BLaER1 treated with 17β-estradiol and CSF1 and Interleukin-3, amounts not matched to agents 10 nM and 100 nM (cell line): Measurements from ENCODE around the gene SORBS2.

Experiments
- H3K27ac ChIP-seq, 11 experiments: shearing (Covaris generic); formaldehyde crosslinking; 2 replicates each; pipeline ENCODE4 v1.8.1; 2022
- H3K27me3 ChIP-seq, 11 experiments: shearing (Covaris generic); formaldehyde crosslinking; 2 replicates each; pipeline ENCODE4 v1.8.1; 2022
- H3K36me3 ChIP-seq, 11 experiments: shearing (Covaris generic); formaldehyde crosslinking; 2 replicates each; pipeline ENCODE4 v1.8.1; 2022
- H3K4me1 ChIP-seq, 10 experiments: shearing (Covaris generic); formaldehyde crosslinking; 2 replicates each; pipeline ENCODE4 v1.8.1; 2022
- H3K4me2 ChIP-seq, 11 experiments: shearing (Covaris generic); formaldehyde crosslinking; 2 replicates each; pipeline ENCODE4 v1.8.1; 2022
- H3K4me3 ChIP-seq, 10 experiments: shearing (Covaris generic); formaldehyde crosslinking; 2 replicates each; pipeline ENCODE4 v1.8.1; 2022
- H3K9ac ChIP-seq, 11 experiments: shearing (Covaris generic); formaldehyde crosslinking; 2 replicates each; pipeline ENCODE4 v1.8.1; 2022
- H3K9me3 ChIP-seq, 11 experiments: shearing (Covaris generic); formaldehyde crosslinking; replicated peaks in 1 of 11; 2 replicates each; pipeline ENCODE4 v1.8.1; 2022
- H4K20me1 ChIP-seq, 11 experiments: shearing (Covaris generic); formaldehyde crosslinking; 2 replicates each; pipeline ENCODE4 v1.8.1; 2022
- Cebpa-rat ChIP-seq, 11 experiments: shearing (Covaris generic); IDR thresholded peaks; 2 replicates each; pipeline ENCODE4 v1.8.1; 2022

The SORBS2 gene

DNA sequence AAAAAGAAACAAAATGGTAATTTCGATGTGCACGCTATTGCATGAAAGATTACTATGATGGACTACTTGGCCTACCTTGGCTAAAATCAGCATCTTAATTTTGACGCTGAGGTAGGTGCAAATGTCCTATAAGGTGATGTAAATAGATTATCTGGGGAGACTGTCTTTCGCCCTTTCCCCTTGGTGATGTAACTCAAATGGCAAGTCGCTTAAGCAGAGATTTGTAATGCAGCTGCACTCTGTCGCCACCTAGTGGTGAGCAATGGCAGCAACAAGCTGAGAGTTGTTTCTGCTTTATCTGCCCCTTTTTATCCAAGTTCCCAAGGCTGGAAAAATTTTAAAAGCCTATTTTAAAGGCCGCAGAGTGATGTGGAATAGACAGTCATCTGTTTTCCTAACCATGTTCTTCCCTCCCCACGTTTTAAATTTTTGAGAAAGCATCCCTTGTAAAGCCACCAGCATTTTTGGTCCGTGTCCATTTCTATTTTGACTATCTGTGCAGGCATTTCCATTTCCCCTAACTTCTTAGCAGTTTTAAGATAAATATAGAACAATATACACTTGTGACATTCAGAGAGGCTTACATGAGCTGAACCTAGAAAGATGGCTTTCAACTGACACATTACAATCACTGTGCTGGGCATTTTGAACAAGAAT is 214.3 kb downstream of the SORBS2 start:
- H3K4me3 ChIP-seq = no peak overlapping the region
- no peak overlapping the region for H3K9ac ChIP-seq
- H3K9me3 ChIP-seq = no peaks in the 10 kb centered on the region
- no peaks in the 10 kb centered on the region for H4K20me1 ChIP-seq
- H3K27ac ChIP-seq = no peak overlapping the region
- peak overlapping the region in 2 of 11 experiments; percentile 7 to 40; a peak in 2 of 22 replicates for H3K4me2 ChIP-seq
- peaks cover 0 to 16% (median 2%) of the 10 kb centered on the region in 10 experiments; a peak in 6 of 20 replicates for H3K4me1 ChIP-seq
- no peaks in the 10 kb centered on the region for H3K27me3 ChIP-seq
- peak in 3 of 11 experiments; percentile 12 to 58 (median 29); a peak in 3 of 22 replicates for TF ChIP-seq Cebpa-rat (IDR thresholded peaks at IDR 0.05)
- no peaks in the 10 kb centered on the region for H3K36me3 ChIP-seq

DNA sequence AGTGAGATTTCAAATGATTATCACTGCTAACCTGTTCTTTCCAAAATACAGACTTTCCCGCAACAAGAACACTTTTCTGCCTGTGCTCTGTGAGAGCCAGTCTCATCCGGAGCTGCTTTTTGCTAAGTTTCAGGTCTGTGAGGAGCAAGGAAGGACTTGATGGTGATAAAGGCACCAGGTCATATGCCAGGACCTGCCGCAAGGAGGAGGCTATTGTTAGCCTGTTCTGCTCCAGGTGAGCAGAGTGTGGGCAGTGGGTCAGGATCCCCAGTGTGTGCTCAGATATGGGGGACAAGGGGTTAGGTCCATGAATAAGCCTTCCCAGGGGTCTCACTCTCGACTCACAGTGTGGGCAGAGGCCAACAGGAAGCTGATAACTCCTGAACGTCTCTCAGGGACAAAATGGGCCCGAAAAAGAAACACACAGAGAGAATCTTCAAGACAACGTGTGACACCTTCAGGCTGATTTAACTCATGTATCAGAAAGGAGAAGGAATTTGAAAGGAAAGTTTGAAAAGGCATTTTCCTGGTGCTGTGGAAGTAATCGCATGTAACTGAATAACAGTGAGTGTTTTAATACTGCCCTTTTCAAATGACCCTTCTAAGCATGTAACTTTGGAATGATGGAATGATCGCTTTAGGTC is 219.0 kb downstream of the SORBS2 start:
- H3K36me3 ChIP-seq = no peaks in the 10 kb centered on the region
- H3K9me3 ChIP-seq = no peaks in the 10 kb centered on the region
- no peaks in the 10 kb centered on the region for H3K27me3 ChIP-seq
- H3K4me1 ChIP-seq = peaks cover 0 to 10% (median 3%) of the 10 kb centered on the region in 10 experiments; a peak in 9 of 20 replicates
- H3K9ac ChIP-seq = no peak overlapping the region
- H3K4me3 ChIP-seq = no peak overlapping the region
- 0 out of 22 replicates have a peak overlapping the region, but pooled peaks of 1 of the 11 experiments have one; percentile 12 for H3K4me2 ChIP-seq
- H4K20me1 ChIP-seq = no peaks in the 10 kb centered on the region
- no peak overlapping the region for H3K27ac ChIP-seq
- no peak for TF ChIP-seq Cebpa-rat (IDR thresholded peaks at IDR 0.05)

DNA sequence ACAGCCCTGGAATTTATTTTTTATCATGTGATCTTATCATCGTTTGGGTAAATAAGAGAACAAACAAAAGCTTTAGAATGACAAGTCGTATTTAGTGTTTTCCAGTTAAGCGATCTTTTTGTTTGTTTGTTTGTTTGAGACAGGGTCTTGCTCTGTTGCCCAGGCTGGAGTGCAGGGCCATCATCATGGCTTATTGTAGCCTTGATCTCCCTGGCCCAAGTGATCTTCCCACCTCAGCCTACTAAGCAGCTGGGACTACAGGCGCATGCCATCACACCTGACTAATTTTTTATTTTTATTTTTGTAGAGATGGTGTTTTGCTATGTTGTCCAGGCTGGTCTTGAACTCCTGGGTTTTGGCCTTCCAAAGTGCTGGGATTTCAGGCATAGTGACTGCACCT is 219.6 kb downstream of the SORBS2 start:
- H3K4me3 ChIP-seq = no peak overlapping the region
- H3K4me2 ChIP-seq = no peak overlapping the region
- H3K27ac ChIP-seq = no peak overlapping the region
- peaks cover 0 to 3% (median 0%) of the 10 kb centered on the region in 11 experiments; a peak in 3 of 22 replicates for H3K27me3 ChIP-seq
- H3K9me3 ChIP-seq = no peaks in the 10 kb centered on the region
- no peaks in the 10 kb centered on the region for H3K36me3 ChIP-seq
- no peak overlapping the region for H3K9ac ChIP-seq
- peaks cover 0 to 10% (median 0%) of the 10 kb centered on the region in 10 experiments; a peak in 4 of 20 replicates for H3K4me1 ChIP-seq
- no peaks in the 10 kb centered on the region for H4K20me1 ChIP-seq
- TF ChIP-seq Cebpa-rat (IDR thresholded peaks at IDR 0.05) = no peak

DNA sequence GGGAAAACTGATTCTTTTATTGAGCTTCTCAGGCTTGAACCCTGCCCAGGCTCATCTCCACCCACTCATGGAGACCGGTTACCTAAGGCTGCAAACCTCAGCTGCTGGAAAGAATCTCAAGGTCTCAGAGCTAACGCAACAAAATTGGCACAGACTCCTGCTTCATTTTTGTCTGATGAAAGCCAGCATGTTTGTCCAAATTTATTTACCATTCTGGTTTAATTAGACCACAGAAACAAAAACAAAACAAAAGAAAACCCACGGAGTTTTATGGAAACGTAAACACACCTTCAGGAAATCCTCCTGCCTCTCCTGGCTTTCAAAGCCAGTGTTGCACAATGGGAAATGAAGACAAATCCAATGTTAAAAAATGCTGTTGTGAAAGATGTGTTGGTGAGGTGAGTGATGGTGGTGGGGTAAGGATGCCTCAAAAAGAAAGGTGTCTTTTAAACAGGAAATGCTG is 220.3 kb downstream of the SORBS2 start:
- Histone ChIP-seq H3K4me3 (no peak overlapping the region), H3K36me3 (no peaks in the 10 kb centered on the region), H3K9me3 (no peaks in the 10 kb centered on the region), H3K4me2 (peak overlapping the region in 1 of 11 experiments; percentile 22; a peak in 1 of 22 replicates), H3K27me3 (peaks cover 0 to 5% (median 0%) of the 10 kb centered on the region in 11 experiments; a peak in 3 of 22 replicates), H3K4me1 (peaks cover 0 to 10% (median 0%) of the 10 kb centered on the region in 10 experiments; a peak in 4 of 20 replicates), H3K27ac (no peak overlapping the region), H3K9ac (no peak overlapping the region), H4K20me1 (no peaks in the 10 kb centered on the region)
- TF ChIP-seq Cebpa-rat (IDR thresholded peaks at IDR 0.05) = peak in 1 of 11 experiments; percentile 58; a peak in 1 of 22 replicates

DNA sequence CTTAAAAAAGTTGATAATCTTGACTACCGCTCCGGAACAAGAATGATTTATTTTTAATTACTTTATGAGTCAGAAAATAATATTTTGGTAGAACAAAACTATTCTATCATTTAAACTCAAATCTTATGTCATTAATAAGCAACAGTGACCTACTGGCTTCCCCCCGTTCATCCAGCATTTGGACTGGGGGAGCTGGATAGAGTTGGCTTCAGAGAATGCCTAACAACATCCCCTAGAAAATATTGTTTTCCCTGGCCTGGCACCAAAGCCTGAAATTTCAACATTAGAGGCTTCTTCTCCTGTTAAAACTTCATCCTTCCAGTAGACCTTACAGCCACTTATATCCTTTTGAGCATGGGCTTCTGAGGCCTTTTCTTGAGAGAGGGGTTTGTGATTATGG is 221.0 kb downstream of the SORBS2 start:
- no peak overlapping the region for H3K4me2 ChIP-seq

DNA sequence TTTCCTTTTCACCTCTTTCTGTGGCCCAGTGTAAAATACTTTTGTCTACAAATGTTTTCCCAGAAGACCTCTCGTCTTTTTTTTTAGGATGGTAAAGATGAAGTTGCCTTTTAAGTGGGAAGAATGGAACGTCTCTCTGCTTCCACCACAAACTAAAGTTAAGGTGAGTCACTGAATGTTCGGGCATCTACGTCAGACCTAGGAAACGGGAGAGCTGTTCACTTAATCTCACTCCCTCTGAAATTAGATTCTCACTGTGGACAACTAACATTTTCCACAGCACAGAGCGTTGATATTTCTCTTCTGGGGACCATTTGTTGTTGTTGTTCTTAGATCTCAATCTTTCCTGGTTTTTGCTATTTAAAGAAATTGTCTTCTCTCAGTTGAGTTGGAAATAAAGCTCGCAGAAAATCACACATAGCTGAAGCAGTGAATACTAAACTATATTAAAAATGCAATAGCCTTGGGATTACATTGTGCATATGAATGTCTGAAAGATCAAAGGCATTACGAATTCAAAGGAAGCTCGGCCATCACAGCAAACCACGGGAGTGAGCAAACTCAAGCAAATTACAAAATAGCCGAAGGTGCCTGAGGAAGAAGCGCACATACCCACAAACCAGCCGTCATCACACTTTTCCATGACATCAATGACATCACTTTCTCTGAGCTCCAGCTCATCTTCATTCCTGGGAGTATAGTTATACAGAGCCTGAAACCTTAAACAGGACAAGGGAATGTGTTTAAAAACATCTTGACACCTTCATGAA is 222.7 kb downstream of the SORBS2 start:
- Histone ChIP-seq H3K27me3 (peaks cover 0 to 5% (median 0%) of the 10 kb centered on the region in 11 experiments; a peak in 3 of 22 replicates), H3K4me3 (no peak overlapping the region), H3K27ac (no peak overlapping the region), H3K36me3 (no peaks in the 10 kb centered on the region), H4K20me1 (no peaks in the 10 kb centered on the region), H3K4me1 (peaks cover 0 to 10% (median 0%) of the 10 kb centered on the region in 10 experiments; a peak in 4 of 20 replicates), H3K9me3 (no peaks in the 10 kb centered on the region), H3K4me2 (no peak overlapping the region), H3K9ac (no peak overlapping the region)
- TF ChIP-seq Cebpa-rat (IDR thresholded peaks at IDR 0.05) = no peak

More for the DNA sequence above, 221.0 kb downstream of the SORBS2 start:
- H4K20me1 ChIP-seq = no peaks in the 10 kb centered on the region
- H3K36me3 ChIP-seq = no peaks in the 10 kb centered on the region
- no peaks in the 10 kb centered on the region for H3K9me3 ChIP-seq
- H3K4me3 ChIP-seq = no peak overlapping the region
- no peak overlapping the region for H3K27ac ChIP-seq
- H3K9ac ChIP-seq = no peak overlapping the region
- H3K27me3 ChIP-seq = peaks cover 0 to 5% (median 0%) of the 10 kb centered on the region in 11 experiments; a peak in 3 of 22 replicates
- TF ChIP-seq Cebpa-rat (IDR thresholded peaks at IDR 0.05) = no peak
- H3K4me1 ChIP-seq = peaks cover 0 to 10% (median 0%) of the 10 kb centered on the region in 10 experiments; a peak in 4 of 20 replicates

DNA sequence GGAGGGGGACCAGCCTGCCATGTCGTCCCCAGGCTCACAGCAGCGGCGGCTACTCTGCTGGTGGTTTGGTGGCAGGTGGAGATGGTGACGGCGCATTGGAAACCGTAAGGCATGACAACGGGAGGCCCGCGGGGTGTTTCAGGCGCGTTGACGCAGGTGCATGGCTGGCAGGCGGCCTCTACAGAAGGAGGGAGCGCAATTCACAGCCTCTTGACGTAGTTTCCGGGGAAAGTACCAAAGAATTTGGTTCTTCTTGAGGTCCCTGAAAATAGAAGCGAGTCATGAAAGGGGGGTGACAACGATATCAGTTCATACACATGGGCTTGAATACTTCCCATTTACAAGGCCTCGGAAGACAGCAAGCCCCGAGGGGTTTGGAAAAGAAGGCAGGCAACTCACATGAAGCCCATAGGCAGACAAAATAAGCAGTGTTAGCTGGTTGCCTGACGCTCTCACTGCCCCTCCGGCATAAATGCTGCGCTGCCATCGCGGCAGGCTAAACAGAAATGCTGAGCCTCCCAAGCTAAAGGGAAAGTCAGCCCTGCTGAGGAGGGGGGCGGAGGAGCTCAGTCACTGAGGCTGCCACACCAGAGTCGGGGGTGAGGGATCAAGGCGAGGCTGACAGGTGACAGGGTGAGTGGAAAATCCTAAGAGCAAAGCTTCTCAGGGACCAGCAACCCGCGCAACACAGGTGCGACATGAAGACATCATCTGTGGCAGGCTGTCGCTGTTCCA is 224.4 kb downstream of the SORBS2 start:
- 0 out of 22 replicates have a peak overlapping the region, but pooled peaks of 1 of the 11 experiments have one; percentile 10 for H3K4me2 ChIP-seq
- no peak for TF ChIP-seq Cebpa-rat (IDR thresholded peaks at IDR 0.05)
- no peaks in the 10 kb centered on the region for H3K36me3 ChIP-seq
- peaks cover 0 to 5% (median 0%) of the 10 kb centered on the region in 10 experiments; a peak in 3 of 20 replicates for H3K4me1 ChIP-seq
- no peak overlapping the region for H3K27ac ChIP-seq
- no peak overlapping the region for H3K4me3 ChIP-seq
- no peaks in the 10 kb centered on the region for H3K9me3 ChIP-seq
- no peak overlapping the region for H3K9ac ChIP-seq
- no peaks in the 10 kb centered on the region for H4K20me1 ChIP-seq
- H3K27me3 ChIP-seq = peaks cover 0 to 5% (median 0%) of the 10 kb centered on the region in 11 experiments; a peak in 3 of 22 replicates

DNA sequence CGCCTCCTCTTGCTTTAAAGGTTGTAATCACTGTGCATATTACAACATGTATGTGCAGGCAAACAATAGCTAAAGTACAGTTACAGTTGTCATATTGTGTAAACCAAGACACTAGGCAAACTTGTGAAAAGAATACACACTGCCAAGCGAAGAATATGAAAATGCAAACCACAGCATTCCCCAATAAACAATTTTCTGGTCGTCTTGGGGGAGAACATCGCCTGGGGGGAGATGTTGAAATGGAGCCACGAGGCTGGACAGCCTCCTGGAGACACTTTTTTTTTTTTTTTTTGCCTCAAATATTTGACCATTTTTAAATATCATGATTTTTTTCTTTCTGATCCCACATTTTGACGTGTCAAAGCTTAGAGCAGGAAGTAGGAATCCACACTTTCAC is 225.0 kb downstream of the SORBS2 start:
- H3K4me2 ChIP-seq = 0 out of 22 replicates have a peak overlapping the region, but pooled peaks of 1 of the 11 experiments have one; percentile 10
- no peak for TF ChIP-seq Cebpa-rat (IDR thresholded peaks at IDR 0.05)
- no peak overlapping the region for H3K9ac ChIP-seq
- no peaks in the 10 kb centered on the region for H4K20me1 ChIP-seq
- no peaks in the 10 kb centered on the region for H3K9me3 ChIP-seq
- no peaks in the 10 kb centered on the region for H3K36me3 ChIP-seq
- no peak overlapping the region for H3K4me3 ChIP-seq
- peaks cover 0 to 5% (median 0%) of the 10 kb centered on the region in 10 experiments; a peak in 3 of 20 replicates for H3K4me1 ChIP-seq
- H3K27me3 ChIP-seq = peaks cover 0 to 5% (median 0%) of the 10 kb centered on the region in 11 experiments; a peak in 3 of 22 replicates
- H3K27ac ChIP-seq = no peak overlapping the region
